Measurements from ENCODE around the gene NTM. TPM values are rescaled to one million over a fixed set of nuclear protein-coding genes. Genes with fewer than 3 reads are reported as not detected.

Gene NTM
- total and polyA plus RNA-seq, 10 donors = 0.13 to 1.6 (median 0.67) TPM

DNA sequence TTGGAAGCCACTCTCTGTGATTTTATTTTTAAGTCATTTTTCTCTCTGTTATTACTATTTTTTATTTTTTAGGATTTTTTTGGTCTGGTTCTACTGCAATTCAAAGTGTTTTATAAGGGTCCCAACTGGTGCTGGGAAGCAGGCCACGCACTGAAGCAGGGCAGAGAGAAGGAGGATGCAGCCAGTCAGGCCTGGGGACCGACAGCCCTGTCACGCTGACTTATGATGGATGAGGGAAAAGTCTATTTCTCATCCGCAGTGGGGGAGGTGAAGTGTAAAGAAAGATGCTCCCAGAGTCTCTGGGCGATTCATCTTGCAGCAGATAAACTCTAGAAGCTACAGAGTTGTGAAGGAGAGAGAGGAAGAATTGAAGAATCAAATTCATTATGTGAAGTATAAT lies 191.6 kb downstream of the NTM start:
- no peak for DNase-seq
- Histone ChIP-seq H3K4me3 (no peak overlapping the region), H3K27ac (no peak overlapping the region), H3K36me3 (no peaks in the 10 kb centered on the region), H3K4me1 (no peaks in the 10 kb centered on the region), H3K9me3 (no peaks in the 10 kb centered on the region), H3K27me3 (replicated peaks in 1 of 7) (no peaks in the 10 kb centered on the region)
- intact Hi-C loops (cut with DNase I; ENCODE audit: low total_unique reads) = no loop called here
- TF ChIP-seq POLR2A (IDR thresholded peaks at IDR 0.05) (no peak), POLR2AphosphoS5 (IDR thresholded peaks at IDR 0.05) (no peak)
- TF ChIP-seq, protein P1, sequence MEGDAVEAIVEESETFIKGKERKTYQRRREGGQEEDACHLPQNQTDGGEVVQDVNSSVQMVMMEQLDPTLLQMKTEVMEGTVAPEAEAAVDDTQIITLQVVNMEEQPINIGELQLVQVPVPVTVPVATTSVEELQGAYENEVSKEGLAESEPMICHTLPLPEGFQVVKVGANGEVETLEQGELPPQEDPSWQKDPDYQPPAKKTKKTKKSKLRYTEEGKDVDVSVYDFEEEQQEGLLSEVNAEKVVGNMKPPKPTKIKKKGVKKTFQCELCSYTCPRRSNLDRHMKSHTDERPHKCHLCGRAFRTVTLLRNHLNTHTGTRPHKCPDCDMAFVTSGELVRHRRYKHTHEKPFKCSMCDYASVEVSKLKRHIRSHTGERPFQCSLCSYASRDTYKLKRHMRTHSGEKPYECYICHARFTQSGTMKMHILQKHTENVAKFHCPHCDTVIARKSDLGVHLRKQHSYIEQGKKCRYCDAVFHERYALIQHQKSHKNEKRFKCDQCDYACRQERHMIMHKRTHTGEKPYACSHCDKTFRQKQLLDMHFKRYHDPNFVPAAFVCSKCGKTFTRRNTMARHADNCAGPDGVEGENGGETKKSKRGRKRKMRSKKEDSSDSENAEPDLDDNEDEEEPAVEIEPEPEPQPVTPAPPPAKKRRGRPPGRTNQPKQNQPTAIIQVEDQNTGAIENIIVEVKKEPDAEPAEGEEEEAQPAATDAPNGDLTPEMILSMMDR (IDR thresholded peaks at IDR 0.05 in 8 of 11, conservative IDR thresholded peaks at IDR 0.05 in 3 of 11) = no peak
- 60 to 78% (median 73%) methylated on average over 5 of the region's 5 CpGs for WGBS, 5 donors

DNA sequence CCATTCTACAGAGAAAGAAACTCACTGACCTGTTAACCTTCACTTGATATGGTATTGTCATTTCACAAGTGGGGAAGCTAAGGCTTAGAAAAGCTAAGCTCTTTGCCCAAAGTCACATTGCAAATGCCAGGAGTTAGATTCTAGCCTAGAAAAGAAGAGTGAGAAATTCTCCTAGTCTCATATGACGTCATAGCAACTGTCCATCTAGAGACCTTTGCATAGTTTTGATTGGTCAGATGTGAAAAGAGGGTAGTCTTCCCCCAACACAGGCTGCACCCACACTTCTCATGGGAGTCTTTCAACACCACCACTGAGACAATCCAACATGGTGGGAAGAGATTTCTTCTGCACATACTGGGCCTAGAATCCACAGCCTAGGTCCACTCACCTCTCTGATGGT lies 197.9 kb downstream of the NTM start:
- H3K27me3 ChIP-seq (replicated peaks in 1 of 7) = no peaks in the 10 kb centered on the region
- 58 to 83% (median 75%) methylated on average over 1 of the region's 1 CpG for WGBS, 5 donors
- DNase-seq = no peak
- intact Hi-C loops (cut with DNase I; ENCODE audit: low total_unique reads) = no loop called here
- H3K36me3 ChIP-seq = no peaks in the 10 kb centered on the region
- no peaks in the 10 kb centered on the region for H3K9me3 ChIP-seq
- no peak overlapping the region for H3K4me3 ChIP-seq
- no peak overlapping the region for H3K27ac ChIP-seq
- no peaks in the 10 kb centered on the region for H3K4me1 ChIP-seq
- TF ChIP-seq, protein P1 (IDR thresholded peaks at IDR 0.05 in 8 of 11, conservative IDR thresholded peaks at IDR 0.05 in 3 of 11) = no peak
- TF ChIP-seq POLR2A (IDR thresholded peaks at IDR 0.05) = no peak
- no peak for TF ChIP-seq POLR2AphosphoS5 (IDR thresholded peaks at IDR 0.05)

DNA sequence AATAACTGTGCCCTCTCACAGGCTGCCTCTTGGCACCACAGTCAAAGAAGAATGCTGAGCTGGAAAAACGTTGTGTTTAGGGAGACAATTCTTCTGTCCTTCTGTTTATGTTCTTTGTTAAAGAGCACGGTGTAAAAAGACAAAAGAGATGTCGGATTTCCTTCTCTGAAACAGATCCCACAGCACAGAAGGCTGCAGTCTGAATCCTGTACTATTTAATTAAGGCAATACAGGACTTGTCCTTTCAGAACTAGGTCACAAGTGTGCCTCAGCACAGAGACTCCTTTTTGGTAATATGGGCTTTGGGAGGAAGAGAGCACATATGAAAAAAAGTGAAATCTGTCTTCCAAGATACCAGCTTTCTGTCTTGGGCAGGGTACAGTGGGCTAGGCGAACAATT lies 201.2 kb downstream of the NTM start:
- Histone ChIP-seq H3K27ac (no peak overlapping the region), H3K9me3 (no peaks in the 10 kb centered on the region), H3K27me3 (replicated peaks in 1 of 7) (peaks cover 0 to 13% (median 0%) of the 10 kb centered on the region in 7 donors), H3K4me3 (no peak overlapping the region), H3K36me3 (no peaks in the 10 kb centered on the region), H3K4me1 (no peaks in the 10 kb centered on the region)
- TF ChIP-seq POLR2AphosphoS5 (IDR thresholded peaks at IDR 0.05) (no peak), POLR2A (IDR thresholded peaks at IDR 0.05) (no peak)
- TF ChIP-seq, protein P1 (IDR thresholded peaks at IDR 0.05 in 8 of 11, conservative IDR thresholded peaks at IDR 0.05 in 3 of 11) = no peak
- WGBS, 5 donors = 39 to 48% (median 44%) methylated on average over 4 of the region's 4 CpGs
- DNase-seq = no peak
- intact Hi-C loops (cut with DNase I; ENCODE audit: low total_unique reads) = no loop called here

DNA sequence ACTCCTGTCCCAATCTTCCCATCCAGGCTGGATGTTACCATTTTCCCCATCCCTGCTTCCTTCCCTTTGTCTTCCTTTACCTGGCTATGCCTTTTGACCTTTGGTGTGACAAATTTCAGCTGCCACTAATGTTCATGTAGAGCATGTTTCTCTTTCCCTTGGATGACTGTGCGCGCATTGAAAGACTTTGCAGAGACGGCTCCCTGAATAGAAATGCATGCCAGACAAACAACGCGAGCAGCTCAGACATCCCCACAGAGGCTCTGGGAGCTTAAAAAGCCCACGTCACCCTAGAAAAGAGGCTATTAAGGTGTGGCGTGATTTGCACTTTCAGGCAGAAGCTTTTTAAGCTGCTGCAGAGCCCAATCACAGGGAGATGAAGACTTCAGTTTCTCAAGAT lies 202.0 kb downstream of the NTM start:
- intact Hi-C loops (cut with DNase I; ENCODE audit: low total_unique reads) = no loop called here
- no peak overlapping the region for H3K4me3 ChIP-seq
- H3K4me1 ChIP-seq = no peaks in the 10 kb centered on the region
- no peaks in the 10 kb centered on the region for H3K9me3 ChIP-seq
- peaks cover 0 to 13% (median 0%) of the 10 kb centered on the region in 7 donors for H3K27me3 ChIP-seq (replicated peaks in 1 of 7)
- no peaks in the 10 kb centered on the region for H3K36me3 ChIP-seq
- H3K27ac ChIP-seq = no peak overlapping the region
- WGBS, 5 donors = 87 to 95% (median 92%) methylated on average over 7 of the region's 7 CpGs
- TF ChIP-seq POLR2AphosphoS5 (IDR thresholded peaks at IDR 0.05) = no peak
- TF ChIP-seq POLR2A (IDR thresholded peaks at IDR 0.05) = no peak
- TF ChIP-seq, protein P1 (IDR thresholded peaks at IDR 0.05 in 8 of 11, conservative IDR thresholded peaks at IDR 0.05 in 3 of 11) = no peak
- DNase-seq = no peak

All from spleen (tissue), 11 donors.